Testis (tissue), 2 donors: ENCODE data around the gene IQCC.

Source experiments
- CTCF ChIP-seq, 3 experiments: fragments of 450-650 bp in 2 of 3; fragments of 200-600 bp in 1 of 3; sonication (generic) in 1 of 3; IDR thresholded peaks; one replicate each; pipeline ENCODE4 v1.5.1; 2016 to 2019; ENCODE audit warnings: antibody characterized with exemption in 3 of 3, mild to moderate bottlenecking in 2 of 3, moderate library complexity in 1 of 3
- POLR2A ChIP-seq: fragments of 450-650 bp; IDR thresholded peaks from one replicate; pipeline ENCODE4 v1.6.1; 2017; ENCODE audit warnings: antibody characterized with exemption, mild to moderate bottlenecking, moderate library complexity

DNA sequence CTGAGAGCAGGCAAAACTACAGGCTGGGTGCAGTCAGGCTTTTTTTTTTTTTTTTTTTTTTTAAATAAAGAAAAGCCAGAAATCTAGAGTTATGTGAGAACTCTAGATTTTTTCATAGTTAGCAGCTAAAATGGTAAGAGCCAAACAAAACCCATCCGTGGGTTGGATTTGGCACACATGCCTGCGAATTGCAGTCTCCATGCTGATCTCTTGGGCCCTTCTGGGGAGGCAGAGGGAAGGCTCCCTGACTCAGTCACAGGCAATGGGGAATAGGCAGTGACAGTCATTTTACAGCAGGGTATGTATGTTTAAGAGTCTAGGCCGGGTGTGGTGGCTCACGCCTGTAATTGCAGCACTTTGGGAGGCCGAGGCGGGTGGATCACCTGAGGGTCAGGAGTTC lies 23.4 kb upstream of the IQCC start:
- TF ChIP-seq CTCF (IDR thresholded peaks at IDR 0.05) (no peak), POLR2A (no peak)
